Stomach (tissue), 9 donors: ENCODE data around the gene B9D2. TPM values are rescaled to one million over a fixed set of nuclear protein-coding genes. Genes with fewer than 3 reads are reported as not detected.

ENCODE experiments used
- DNase-seq, 2 donors: peaks; one replicate each; pipeline versions ENCODE4 v3.0.0 to v3.0.0-alpha.2; 2013 to 2019
- H3K27ac ChIP-seq, 5 donors: fragments of 200-600 bp in 4 of 5; sonication (generic) in 4 of 5; one replicate each; pipeline ENCODE4 v1.5.1; 2013 to 2019; ENCODE audit warnings: mild to moderate bottlenecking in 1 of 5, moderate library complexity in 1 of 5
- H3K27me3 ChIP-seq, 3 donors: fragments of 200-600 bp; sonication (generic); one replicate each; pipeline ENCODE4 v1.5.1; 2017 to 2019; ENCODE audit warnings: mixed run types in 1 of 3
- H3K36me3 ChIP-seq, 4 donors: fragments of 200-600 bp; sonication (generic); 1 replicate in 3 of 4; 2 replicates in 1 of 4; pipeline ENCODE4 v1.5.1; 2016 to 2019
- H3K4me1 ChIP-seq, 4 donors: fragments of 200-600 bp; sonication (generic); one replicate each; pipeline ENCODE4 v1.5.1; 2016 to 2019
- H3K4me3 ChIP-seq, 4 donors: fragments of 200-600 bp; sonication (generic) in 3 of 4; one replicate each; pipeline ENCODE4 v1.5.1; 2016 to 2019; ENCODE audit warnings: mild to moderate bottlenecking in 1 of 4
- H3K9me3 ChIP-seq, 4 donors: fragments of 200-600 bp; sonication (generic); one replicate each; pipeline ENCODE4 v1.5.1; 2016 to 2019
- CTCF ChIP-seq, 7 experiments: fragments of 450-650 bp in 4 of 7; fragments of 200-600 bp in 3 of 7; sonication (generic) in 3 of 7; IDR thresholded peaks; one replicate each; pipeline ENCODE4 v1.5.1; 2016 to 2019; ENCODE audit warnings: antibody characterized with exemption in 7 of 7, control low read depth in 2 of 7, mild to moderate bottlenecking in 1 of 7
- EP300 ChIP-seq: sonication (generic); formaldehyde crosslinking; IDR thresholded peaks from one replicate; pipeline ENCODE4 v1.6.1; 2017; ENCODE audit warnings: antibody characterized with exemption
- POLR2A ChIP-seq, 4 donors: fragments of 450-650 bp; IDR thresholded peaks; one replicate each; pipeline ENCODE4 v1.6.1; 2016; ENCODE audit warnings: antibody characterized with exemption in 4 of 4, control low read depth in 2 of 4, mild to moderate bottlenecking in 1 of 4, moderate library complexity in 1 of 4
- POLR2AphosphoS5 ChIP-seq, 3 donors: sonication (generic); formaldehyde crosslinking; IDR thresholded peaks; one replicate each; pipeline ENCODE4 v1.6.1; 2016; ENCODE audit warnings: antibody characterized with exemption in 3 of 3
- WGBS, 5 donors: extraction: QIAGEN DNeasy Blood & Tissue Kit in 3 of 5; methylation state at CpG; one replicate each; pipeline versions ENCODE4 v1.1.5 to v1.1.7; 2013 to 2018; 5-methylcytosine and 5-hydroxymethylcytosine counted together
- intact Hi-C: fragments of 100-400 bp; cut with DNase I; formaldehyde crosslinking; loops from one replicate; pipeline ENCODE4 v1.15.1; 2023; ENCODE audit warnings: low total_unique reads
- polyA plus RNA-seq, 3 donors: library from polyadenylated mRNA; stranded (reverse); fragments of 200-250 nt; gene quantifications; one replicate each; pipeline ENCODE4 v1.2.3, GENCODE V29; 2013
- total RNA-seq, 5 donors: library from RNA; depleted of rRNA; stranded (reverse); fragments of >200 nt; gene quantifications; one replicate each; pipeline versions ENCODE4 v1.1.0 to v1.2.3, GENCODE V29; 2014 to 2016
- donor health status: healthy with polysubstance abuse.
- donor health status: Bipolar disorder and iron deficiency.
- donor health status: healthy.

B9D2 gene
- total and polyA plus RNA-seq, 8 donors = 0.58 to 20.3 (median 9.2) TPM; not detected in 1

- H3K36me3 ChIP-seq = peaks cover 42 to 92% (median 85%) of the 10 kb centered on the region in 4 donors
- WGBS, 5 donors = 73 to 82% (median 77%) methylated on average over 17 to 19 of the region's 19 CpGs
- peaks cover 23 to 31% (median 29%) of the 10 kb centered on the region in 4 donors for H3K4me1 ChIP-seq
- no peak overlapping the region for H3K4me3 ChIP-seq
- no peaks in the 10 kb centered on the region for H3K9me3 ChIP-seq
- DNase-seq = no peak
- TF ChIP-seq POLR2A (IDR thresholded peaks at IDR 0.05) (no peak), EP300 (no peak), CTCF (IDR thresholded peaks at IDR 0.05) (no peak), POLR2AphosphoS5 (IDR thresholded peaks at IDR 0.05) (no peak)
- H3K27me3 ChIP-seq = no peaks in the 10 kb centered on the region
- no peak overlapping the region for H3K27ac ChIP-seq
- intact Hi-C loops = loop anchor here (10.0 kb wide), 1 partner anchor 54 kb away; the partner anchor contains the start of gene HNRNPUL1
These were observed 45.1 kb downstream of the B9D2 start for GRCh38 chr19:41318696-41319499.

- H3K9me3 ChIP-seq = no peaks in the 10 kb centered on the region
- H3K27ac ChIP-seq = no peak overlapping the region
- DNase-seq = no peak
- intact Hi-C loops = loop anchor here (10.0 kb wide), 1 partner anchor 52 kb away; the partner anchor contains the start of gene HNRNPUL1
- peaks cover 45 to 94% (median 93%) of the 10 kb centered on the region in 4 donors for H3K36me3 ChIP-seq
- WGBS, 5 donors = 96 to 97% (median 97%) methylated on average over 16 to 24 of the region's 24 CpGs
- no peaks in the 10 kb centered on the region for H3K27me3 ChIP-seq
- peaks cover 3 to 28% (median 19%) of the 10 kb centered on the region in 4 donors for H3K4me1 ChIP-seq
- TF ChIP-seq EP300 (no peak), POLR2A (IDR thresholded peaks at IDR 0.05) (no peak), CTCF (IDR thresholded peaks at IDR 0.05) (no peak), POLR2AphosphoS5 (IDR thresholded peaks at IDR 0.05) (no peak)
- H3K4me3 ChIP-seq = no peak overlapping the region
These were observed 47.5 kb downstream of the B9D2 start for GRCh38 chr19:41316306-41316920.

GRCh38 chr19:41311613-41312012 lies 52.3 kb downstream of the B9D2 start:
- Histone ChIP-seq H3K4me1 (peaks cover 31 to 61% (median 45%) of the 10 kb centered on the region in 4 donors), H3K27me3 (no peaks in the 10 kb centered on the region), H3K4me3 (peak overlapping the region in 3 of 4 donors; percentile 62 to 65 (median 63)), H3K36me3 (peaks cover 20 to 59% (median 56%) of the 10 kb centered on the region in 4 donors), H3K27ac (peak overlapping the region in 2 of 5 donors; percentile 94 to 98), H3K9me3 (no peaks in the 10 kb centered on the region)
- 77 to 87% (median 80%) methylated on average over 8 of the region's 8 CpGs for WGBS, 5 donors
- no peak for TF ChIP-seq CTCF (IDR thresholded peaks at IDR 0.05)
- TF ChIP-seq POLR2A (IDR thresholded peaks at IDR 0.05) = no peak
- TF ChIP-seq EP300 = no peak
- no peak for TF ChIP-seq POLR2AphosphoS5 (IDR thresholded peaks at IDR 0.05)
- intact Hi-C loops = loop anchor here (10.0 kb wide), 1 partner anchor 47 kb away; the partner anchor contains the start of gene HNRNPUL1
- DNase-seq = no peak

GRCh38 chr19:41311072-41311471 lies 52.9 kb downstream of the B9D2 start:
- H3K9me3 ChIP-seq = no peaks in the 10 kb centered on the region
- TF ChIP-seq POLR2AphosphoS5 (IDR thresholded peaks at IDR 0.05) (no peak), POLR2A (IDR thresholded peaks at IDR 0.05) (no peak), EP300 (no peak)
- WGBS, 5 donors = 33 to 54% (median 34%) methylated on average over 5 of the region's 5 CpGs
- no peaks in the 10 kb centered on the region for H3K27me3 ChIP-seq
- peaks cover 20 to 59% (median 56%) of the 10 kb centered on the region in 4 donors for H3K36me3 ChIP-seq
- H3K27ac ChIP-seq = peak overlapping the region in 4 of 5 donors; percentile 93 to 98 (median 94)
- intact Hi-C loops = loop anchor here (10.0 kb wide), 1 partner anchor 46 kb away; the partner anchor contains the start of gene HNRNPUL1
- no peak for DNase-seq
- H3K4me1 ChIP-seq = peaks cover 34 to 66% (median 48%) of the 10 kb centered on the region in 4 donors
- H3K4me3 ChIP-seq = peak overlapping the region; percentile 62 to 76 (median 64)
